ENCODE data around the gene PPP2R5A.

- TF ChIP-seq CTCF (conservative IDR thresholded peaks at IDR 0.05; ENCODE audit: low read length) (no peak), EZH2phosphoT487 (IDR thresholded peaks at IDR 0.05; ENCODE audit: borderline replicate concordance, low read depth, low read length) (no peak)
Measured at GRCh38 chr1:212267017-212267416, 18.2 kb upstream of the PPP2R5A start.
